Measurements from ENCODE around the gene POU6F2. TPM values are rescaled to one million over a fixed set of nuclear protein-coding genes. Genes with fewer than 3 reads are reported as not detected.

POU6F2 gene
- polyA plus RNA-seq, 2 of the 4 experiments (the other 2 are of a cell fraction), result not detected

GRCh38 chr7:39468261-39468660 lies 490.6 kb downstream of the POU6F2 start:
- ChIA-PET POLR2A (no interaction called here), CTCF (interaction anchor here (0.6 to 1.0 kb wide), 4 partner anchors 15 to 727 kb away, joined by 3 to 7 read pairs (median 4); no protein-coding TSS in a partner anchor)
- Histone ChIP-seq H3K4me1 (no peaks in the 10 kb centered on the region), H3K4me2 (no peak overlapping the region), H3K4me3 (no peak overlapping the region), H3K9me3 (no peaks in the 10 kb centered on the region), H3K27ac (no peak overlapping the region)
- FAIRE-seq (no peak), ATAC-seq (no peak), DNase-seq (ENCODE audit: low read depth in 1 of 2, low spot score in 1 of 2) (no peak)
- WGBS (ENCODE audit: missing lambda C conversion rate), result 66% methylated on average over 2 of the region's 2 CpGs
- TF ChIP-seq CEBPB (IDR thresholded peaks at IDR 0.05) (no peak), ZSCAN20 (CRISPR knock-in tag; IDR thresholded peaks at IDR 0.05) (no peak), BCL3 (IDR thresholded peaks at IDR 0.05) (no peak), GATA3 (IDR thresholded peaks at IDR 0.05; ENCODE audit: borderline replicate concordance) (no peak), KDM1A (IDR thresholded peaks at IDR 0.05; ENCODE audit: low read depth) (no peak), HMGXB4 (CRISPR knock-in tag; IDR thresholded peaks at IDR 0.05; ENCODE audit: borderline replicate concordance) (no peak)

- no peak overlapping the region for H3K4me3 ChIP-seq
- ChIA-PET CTCF (interaction anchor here (1.6 kb wide), 1 partner anchor 51 kb away, joined by 3 read pairs; no protein-coding TSS in a partner anchor), POLR2A (no interaction called here)
- TF ChIP-seq HMGXB4 (CRISPR knock-in tag; IDR thresholded peaks at IDR 0.05; ENCODE audit: borderline replicate concordance) (no peak), FOSL2 (IDR thresholded peaks at IDR 0.05) (no peak), FOSL2 (CRISPR knock-in tag; IDR thresholded peaks at IDR 0.05) (no peak), HOXB13 (CRISPR knock-in tag; IDR thresholded peaks at IDR 0.05; ENCODE audit: low read depth) (no peak), GATA3 (IDR thresholded peaks at IDR 0.05; ENCODE audit: borderline replicate concordance) (no peak), TP53 (CRISPR knock-in tag; IDR thresholded peaks at IDR 0.05) (no peak), KDM5A (IDR thresholded peaks at IDR 0.05) (no peak), RAD21 (conservative IDR thresholded peaks at IDR 0.05 in 1 of 2, IDR thresholded peaks at IDR 0.05 in 1 of 2) (no peak), NFE2L2 (conservative IDR thresholded peaks at IDR 0.05; ENCODE audit: low read length) (no peak), POLR2A (IDR thresholded peaks at IDR 0.05; ENCODE audit: low read length) (no peak), KDM1A (IDR thresholded peaks at IDR 0.05; ENCODE audit: low read depth) (no peak), HDAC2 (IDR thresholded peaks at IDR 0.05) (no peak), NR3C1 (IDR thresholded peaks at IDR 0.05) (no peak), CHD4 (IDR thresholded peaks at IDR 0.05; ENCODE audit: borderline replicate concordance) (no peak), CHD2 (IDR thresholded peaks at IDR 0.05; ENCODE audit: low read length, partially characterized antibody) (no peak), BCL3 (IDR thresholded peaks at IDR 0.05) (no peak), MAX (IDR thresholded peaks at IDR 0.05) (no peak)
- no peak for DNase-seq (ENCODE audit: low read depth in 1 of 2, low spot score in 1 of 2)
- no peak overlapping the region for H3K27ac ChIP-seq
- H3K9me3 ChIP-seq, result no peaks in the 10 kb centered on the region
- H3K4me1 ChIP-seq, result no peaks in the 10 kb centered on the region
- WGBS (ENCODE audit: missing lambda C conversion rate), result 66% methylated on average over 7 of the region's 7 CpGs
- FAIRE-seq, result no peak
- H3K4me2 ChIP-seq, result no peak overlapping the region
- no peak for ATAC-seq
Observed at GRCh38 chr7:39468808-39469374, 491.2 kb downstream of the POU6F2 start.
